GM18526 (cell line): ENCODE results near the gene PSMD5.

Experiments
- POLR2A ChIP-seq: IDR thresholded peaks from 3 replicates; pipeline ENCODE4 v1.6.1; 2011; ENCODE audit not compliant: insufficient read length; ENCODE audit errors: extremely low read depth

PSMD5 gene

GRCh38 chr9:120815075-120815474 lies 27.6 kb downstream of the PSMD5 start:
- no peak for TF ChIP-seq POLR2A

GRCh38 chr9:120808931-120809330 lies 33.8 kb downstream of the PSMD5 start:
- no peak for TF ChIP-seq POLR2A

GRCh38 chr9:120807607-120808379 lies 34.9 kb downstream of the PSMD5 start:
- TF ChIP-seq POLR2A = no peak

GRCh38 chr9:120801441-120801840 lies 41.3 kb downstream of the PSMD5 start:
- TF ChIP-seq POLR2A = no peak

- TF ChIP-seq POLR2A = peak; percentile 98
Observed at GRCh38 chr9:120792898-120793765, 49.6 kb downstream of the PSMD5 start, which contains the start of gene FBXW2. Gene FBXW2, minus strand, starts transcription at chr9:120793416. Its CDS starts 5,158 bp downstream, at chr9:120788258.

GRCh38 chr9:120791161-120791560 lies 51.6 kb downstream of the PSMD5 start:
- TF ChIP-seq POLR2A = no peak

- no peak for TF ChIP-seq POLR2A
Observed at GRCh38 chr9:120787933-120788332, 54.8 kb downstream of the PSMD5 start.

- no peak for TF ChIP-seq POLR2A
Observed at GRCh38 chr9:120783602-120784047, 59.1 kb downstream of the PSMD5 start.

- no peak for TF ChIP-seq POLR2A
Observed at GRCh38 chr9:120781236-120781635, 61.5 kb downstream of the PSMD5 start.

GRCh38 chr9:120780367-120780766 lies 62.4 kb downstream of the PSMD5 start:
- TF ChIP-seq POLR2A = no peak

GRCh38 chr9:120779227-120779626 lies 63.5 kb downstream of the PSMD5 start:
- TF ChIP-seq POLR2A = no peak

GRCh38 chr9:120778758-120779157 lies 64.0 kb downstream of the PSMD5 start:
- TF ChIP-seq POLR2A = no peak

GRCh38 chr9:120777229-120777628 lies 65.5 kb downstream of the PSMD5 start:
- TF ChIP-seq POLR2A = no peak

- no peak for TF ChIP-seq POLR2A
Observed at GRCh38 chr9:120776788-120777187, 65.9 kb downstream of the PSMD5 start.

- TF ChIP-seq POLR2A = no peak
Observed at GRCh38 chr9:120775859-120776258, 66.9 kb downstream of the PSMD5 start.

GRCh38 chr9:120774719-120775118 lies 68.0 kb downstream of the PSMD5 start:
- no peak for TF ChIP-seq POLR2A
